DND-41 (cell line): Measurements from ENCODE around the gene PIGV.

ENCODE experiments used
- EZH2 ChIP-seq: IDR thresholded peaks from 3 replicates; pipeline ENCODE4 v1.6.1; 2012; ENCODE audit warnings: borderline replicate concordance, low read depth, mild to moderate bottlenecking, moderate library complexity, low read length, inconsistent platforms; ENCODE audit not compliant: severe bottlenecking
- TF ChIP-seq, protein P1 (sequence below): IDR thresholded peaks from 2 replicates; pipeline ENCODE4 v1.5.1; 2012; ENCODE audit warnings: borderline replicate concordance, low read length, moderate library complexity, mild to moderate bottlenecking; ENCODE audit not compliant: poor library complexity, severe bottlenecking; ENCODE audit errors: extremely low read depth

DNA sequence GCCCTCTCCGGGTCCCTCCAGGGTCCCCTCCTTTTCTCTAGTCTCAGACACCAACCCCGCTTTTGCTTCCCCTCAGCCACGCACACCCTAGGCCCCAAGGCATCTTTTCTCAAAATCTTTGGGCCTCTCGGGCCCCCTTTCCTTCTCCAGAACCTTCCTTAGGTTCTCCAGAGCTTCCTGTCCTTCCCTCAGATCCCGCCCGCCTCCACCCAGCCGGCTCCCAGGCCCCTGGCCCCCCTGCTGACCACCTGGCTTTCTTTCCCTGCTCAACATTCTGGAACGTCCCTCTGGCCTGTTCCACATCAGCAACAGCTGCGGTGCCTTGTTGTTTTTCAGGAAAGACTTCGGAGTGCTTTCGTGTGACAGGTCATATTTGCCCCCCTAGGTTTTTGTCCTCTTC is 39.9 kb downstream of the PIGV start:
- TF ChIP-seq, protein P1, sequence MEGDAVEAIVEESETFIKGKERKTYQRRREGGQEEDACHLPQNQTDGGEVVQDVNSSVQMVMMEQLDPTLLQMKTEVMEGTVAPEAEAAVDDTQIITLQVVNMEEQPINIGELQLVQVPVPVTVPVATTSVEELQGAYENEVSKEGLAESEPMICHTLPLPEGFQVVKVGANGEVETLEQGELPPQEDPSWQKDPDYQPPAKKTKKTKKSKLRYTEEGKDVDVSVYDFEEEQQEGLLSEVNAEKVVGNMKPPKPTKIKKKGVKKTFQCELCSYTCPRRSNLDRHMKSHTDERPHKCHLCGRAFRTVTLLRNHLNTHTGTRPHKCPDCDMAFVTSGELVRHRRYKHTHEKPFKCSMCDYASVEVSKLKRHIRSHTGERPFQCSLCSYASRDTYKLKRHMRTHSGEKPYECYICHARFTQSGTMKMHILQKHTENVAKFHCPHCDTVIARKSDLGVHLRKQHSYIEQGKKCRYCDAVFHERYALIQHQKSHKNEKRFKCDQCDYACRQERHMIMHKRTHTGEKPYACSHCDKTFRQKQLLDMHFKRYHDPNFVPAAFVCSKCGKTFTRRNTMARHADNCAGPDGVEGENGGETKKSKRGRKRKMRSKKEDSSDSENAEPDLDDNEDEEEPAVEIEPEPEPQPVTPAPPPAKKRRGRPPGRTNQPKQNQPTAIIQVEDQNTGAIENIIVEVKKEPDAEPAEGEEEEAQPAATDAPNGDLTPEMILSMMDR = no peak
- TF ChIP-seq EZH2 = no peak
